DND-41 (cell line): ENCODE data around the gene PDIA5.

Experiments used
- ATAC-seq: fragments of 200-7000 bp; cut with Tn5 transposase; 3 replicates; pipeline ENCODE4 v1.9.1; 2021; ENCODE audit warnings: low read depth; ENCODE audit not compliant: insufficient read depth
- DNase-seq: peaks from one replicate; pipeline ENCODE4 v3.0.0-alpha.2; 2020
- H2AFZ ChIP-seq: 2 replicates; pipeline ENCODE4 v1.6.0; 2012; ENCODE audit warnings: low read depth, low read length
- H3K27ac ChIP-seq: 2 replicates; pipeline ENCODE4 v1.5.1; 2012; ENCODE audit warnings: low read length, inconsistent platforms
- H3K27me3 ChIP-seq: fragments of 200-600 bp; sonication (generic); 2 replicates; pipeline ENCODE4 v1.6.0; 2012; ENCODE audit warnings: low read length, mild to moderate bottlenecking, inconsistent platforms; ENCODE audit not compliant: insufficient read depth, poor library complexity
- H3K36me3 ChIP-seq: 2 replicates; pipeline ENCODE4 v1.5.1; 2012; ENCODE audit warnings: low read length, inconsistent platforms; ENCODE audit not compliant: insufficient read depth
- H3K4me1 ChIP-seq: 2 replicates; pipeline ENCODE4 v1.5.1; 2012; ENCODE audit warnings: mild to moderate bottlenecking, low read length; ENCODE audit not compliant: insufficient read depth
- H3K4me2 ChIP-seq: 2 replicates; pipeline ENCODE4 v1.6.0; 2012; ENCODE audit warnings: mild to moderate bottlenecking, moderate library complexity, low read length, inconsistent platforms; ENCODE audit not compliant: insufficient read depth
- H3K4me3 ChIP-seq, 2 experiments: fragments of 200-600 bp in 1 of 2; shearing (Covaris generic) in 1 of 2; 2 replicates each; pipeline ENCODE4 v1.5.1; 2012 to 2016; ENCODE audit warnings: inconsistent platforms in 2 of 2, low read length in 2 of 2, mild to moderate bottlenecking in 2 of 2, low read depth in 1 of 2, moderate library complexity in 1 of 2
- H3K79me2 ChIP-seq: 2 replicates; pipeline ENCODE4 v1.6.0; 2012; ENCODE audit warnings: low read length, inconsistent platforms; ENCODE audit not compliant: insufficient read depth
- H3K9ac ChIP-seq: 2 replicates; pipeline ENCODE4 v1.6.0; 2012; ENCODE audit warnings: low read depth, mild to moderate bottlenecking, inconsistent platforms, low read length, moderate library complexity
- H3K9me3 ChIP-seq: 2 replicates; pipeline ENCODE4 v1.5.1; 2012; ENCODE audit warnings: low read length, moderate library complexity, mild to moderate bottlenecking, inconsistent platforms; ENCODE audit not compliant: insufficient read depth, severe bottlenecking
- H4K20me1 ChIP-seq: 2 replicates; pipeline ENCODE4 v1.6.0; 2012; ENCODE audit warnings: low read length; ENCODE audit not compliant: insufficient read depth
- CTCF ChIP-seq: IDR thresholded peaks from 2 replicates; pipeline ENCODE4 v1.5.1; 2012; ENCODE audit warnings: borderline replicate concordance, low read length, moderate library complexity, mild to moderate bottlenecking; ENCODE audit not compliant: poor library complexity, severe bottlenecking; ENCODE audit errors: extremely low read depth
- EZH2 ChIP-seq: IDR thresholded peaks from 3 replicates; pipeline ENCODE4 v1.6.1; 2012; ENCODE audit warnings: borderline replicate concordance, low read depth, mild to moderate bottlenecking, moderate library complexity, low read length, inconsistent platforms; ENCODE audit not compliant: severe bottlenecking

PDIA5 gene

DNA sequence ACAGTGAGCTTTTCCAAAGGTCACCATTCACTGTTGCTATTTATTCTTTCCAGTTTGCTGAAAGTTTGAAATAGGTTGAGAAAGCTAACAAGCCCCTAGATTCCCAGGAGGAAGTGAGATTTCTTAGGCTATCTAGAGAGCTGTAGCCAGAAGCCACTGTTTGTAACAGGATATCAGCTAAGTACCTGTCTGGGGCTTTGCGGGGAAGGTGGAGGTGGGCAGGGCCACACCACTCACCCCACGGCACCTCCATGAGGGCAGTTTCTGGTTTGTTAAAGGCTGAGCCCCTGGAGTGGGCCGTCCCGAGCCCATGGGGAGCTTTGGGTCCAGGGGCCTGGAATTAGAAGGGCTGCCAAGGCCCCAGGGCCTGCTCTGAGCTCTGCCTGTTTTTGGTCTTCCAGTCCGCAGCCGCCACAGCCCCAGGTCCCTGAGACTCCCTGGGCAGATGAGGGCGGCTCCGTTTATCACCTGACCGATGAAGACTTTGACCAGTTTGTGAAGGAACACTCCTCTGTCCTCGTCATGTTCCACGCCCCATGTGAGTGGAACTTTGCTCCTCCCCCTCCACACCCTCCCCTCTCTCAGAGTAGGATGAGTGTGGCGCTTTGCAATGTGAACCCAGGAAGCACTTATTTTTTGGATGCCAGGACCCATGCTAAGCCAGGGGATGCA lies 63.4 kb downstream of the PDIA5 start:
- no peak for ATAC-seq
- Histone ChIP-seq H3K27ac (no peak overlapping the region), H3K9me3 (no peaks in the 10 kb centered on the region), H2AFZ (no peak overlapping the region), H3K9ac (no peak overlapping the region), H3K79me2 (no peaks in the 10 kb centered on the region), H3K4me2 (no peak overlapping the region), H3K36me3 (peaks cover 58% of the 10 kb centered on the region), H3K4me3 (no peak overlapping the region), H4K20me1 (no peaks in the 10 kb centered on the region), H3K27me3 (no peaks in the 10 kb centered on the region), H3K4me1 (no peaks in the 10 kb centered on the region)
- no peak for DNase-seq
- TF ChIP-seq CTCF = no peak
- no peak for TF ChIP-seq EZH2

DNA sequence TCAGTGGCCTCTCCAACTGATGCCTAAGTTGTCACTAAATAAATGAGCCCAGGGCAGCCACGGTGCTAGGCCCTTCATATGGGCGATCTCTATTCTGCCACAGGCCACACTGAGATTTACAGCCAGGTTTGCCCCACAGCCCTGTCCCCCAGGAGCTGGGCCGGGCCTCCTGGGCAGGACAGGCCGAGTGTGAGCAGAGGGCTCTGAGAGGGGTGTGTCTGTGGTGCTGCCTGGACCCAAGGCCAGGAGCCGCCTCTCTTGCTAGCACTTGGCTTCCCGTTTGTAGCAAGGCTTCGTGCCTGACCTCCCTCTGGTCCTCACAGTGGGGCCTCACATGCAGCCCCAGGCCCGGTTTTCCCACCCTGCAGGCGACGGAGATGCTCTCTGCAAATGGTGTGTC lies 67.8 kb downstream of the PDIA5 start:
- Histone ChIP-seq H3K27me3 (no peaks in the 10 kb centered on the region), H3K9ac (no peak overlapping the region), H3K4me1 (no peaks in the 10 kb centered on the region), H3K79me2 (no peaks in the 10 kb centered on the region), H4K20me1 (no peaks in the 10 kb centered on the region), H3K9me3 (no peaks in the 10 kb centered on the region), H2AFZ (no peak overlapping the region), H3K4me2 (no peak overlapping the region), H3K4me3 (no peak overlapping the region), H3K27ac (no peak overlapping the region), H3K36me3 (peaks cover 40% of the 10 kb centered on the region)
- no peak for ATAC-seq
- TF ChIP-seq EZH2 = no peak
- TF ChIP-seq CTCF = no peak
- DNase-seq = no peak

- no peaks in the 10 kb centered on the region for H3K79me2 ChIP-seq
- no peaks in the 10 kb centered on the region for H3K9me3 ChIP-seq
- no peak overlapping the region for H3K9ac ChIP-seq
- DNase-seq (no peak), ATAC-seq (no peak)
- H3K4me2 ChIP-seq = no peak overlapping the region
- no peak overlapping the region for H3K27ac ChIP-seq
- no peaks in the 10 kb centered on the region for H4K20me1 ChIP-seq
- no peak for TF ChIP-seq CTCF
- TF ChIP-seq EZH2 = no peak
- H3K4me3 ChIP-seq = no peak overlapping the region
- no peaks in the 10 kb centered on the region for H3K4me1 ChIP-seq
- H2AFZ ChIP-seq = no peak overlapping the region
- peaks cover 31% of the 10 kb centered on the region for H3K36me3 ChIP-seq
- no peaks in the 10 kb centered on the region for H3K27me3 ChIP-seq
Observed at GRCh38 chr3:123137001-123137400, 70.2 kb downstream of the PDIA5 start.
